MCF 10A (cell line): ENCODE results near the gene ZFAND3. TPM values are rescaled to one million over a fixed set of nuclear protein-coding genes. Genes with fewer than 3 reads are reported as not detected.

Source experiments
- BruUV-seq: library from RNA; stranded (reverse); fragments of 400-500 nt; replicated peaks from 2 replicates; lab custom pipeline; 2021; lab: Mats Ljungman, UMichigan
- CTCF ChIA-PET: fragments of 300-600 bp; sonication (Branson Sonifier 250); formaldehyde crosslinking; extraction: SDS; loops from one replicate; lab custom pipeline; 2021; ENCODE audit warnings: antibody characterized with exemption, inconsistent platforms; lab: Yijun Ruan, JAX
- POLR2A ChIA-PET: fragments of 300-600, 350-650 bp; sonication (Branson Sonifier 250); formaldehyde crosslinking; extraction: SDS; loops from one replicate; lab custom pipeline; 2020; ENCODE audit warnings: antibody characterized with exemption, inconsistent platforms; lab: Yijun Ruan, JAX
- DNase-seq: peaks from one replicate; pipeline ENCODE4 v3.0.0-alpha.2; 2018; ENCODE audit not compliant: unreplicated experiment
- H3K27ac Mint-ChIP-seq: one replicate; pipeline ENCODE4 v1.8.0; 2022; ENCODE audit warnings: mild to moderate bottlenecking, low read depth, mixed read lengths; ENCODE audit not compliant: unreplicated experiment
- H3K27me3 Mint-ChIP-seq: one replicate; pipeline ENCODE4 v1.8.0; 2022; ENCODE audit warnings: mixed read lengths; ENCODE audit not compliant: insufficient read depth, unreplicated experiment
- H3K36me3 Mint-ChIP-seq: one replicate; pipeline ENCODE4 v1.8.0; 2022; ENCODE audit warnings: mild to moderate bottlenecking, moderate library complexity, mixed read lengths; ENCODE audit not compliant: insufficient read depth, unreplicated experiment
- H3K4me1 Mint-ChIP-seq: one replicate; pipeline ENCODE4 v1.8.0; 2022; ENCODE audit warnings: mixed read lengths; ENCODE audit not compliant: insufficient read depth, unreplicated experiment
- H3K4me3 Mint-ChIP-seq: one replicate; pipeline ENCODE4 v1.8.0; 2022; ENCODE audit warnings: mild to moderate bottlenecking, moderate library complexity, mixed read lengths; ENCODE audit not compliant: unreplicated experiment
- H3K9me3 Mint-ChIP-seq: one replicate; pipeline ENCODE4 v1.8.0; 2022; ENCODE audit warnings: mixed read lengths; ENCODE audit not compliant: unreplicated experiment
- intact Hi-C: fragments of 100-400 bp; cut with micrococcal nuclease; formaldehyde crosslinking; loops from 2 replicates; pipeline ENCODE4 v1.14.1; 2022
- total RNA-seq: library from RNA; stranded (reverse); gene quantifications from 2 replicates; pipeline ENCODE4 v1.2.3, GENCODE V29; 2022
- TF ChIP-seq, protein P1 (sequence below): fragments of 200-600 bp; IDR thresholded peaks from one replicate; pipeline ENCODE4 v1.8.0; 2022; ENCODE audit warnings: antibody characterized with exemption, mild to moderate bottlenecking; ENCODE audit not compliant: unreplicated experiment

ZFAND3 gene
- total RNA-seq, 1 experiment from 2014 or later = 100 TPM

GRCh38 chr6:38141085-38141484 is 321.6 kb downstream of the ZFAND3 start:
- peaks cover 10% of the 10 kb centered on the region for H3K36me3 Mint-ChIP-seq

GRCh38 chr6:38141716-38142115 is 322.2 kb downstream of the ZFAND3 start:
- POLR2A ChIA-PET = no interaction called here
- Mint-ChIP-seq H3K27ac (no peak overlapping the region), H3K4me1 (peaks cover 7% of the 10 kb centered on the region), H3K36me3 (peaks cover 10% of the 10 kb centered on the region), H3K27me3 (no peaks in the 10 kb centered on the region), H3K9me3 (no peaks in the 10 kb centered on the region), H3K4me3 (no peak overlapping the region)
- CTCF ChIA-PET = interaction anchor here (0.6 kb wide), 1 partner anchor 347 kb away, joined by 3 read pairs; no protein-coding TSS in a partner anchor
- TF ChIP-seq, protein P1, sequence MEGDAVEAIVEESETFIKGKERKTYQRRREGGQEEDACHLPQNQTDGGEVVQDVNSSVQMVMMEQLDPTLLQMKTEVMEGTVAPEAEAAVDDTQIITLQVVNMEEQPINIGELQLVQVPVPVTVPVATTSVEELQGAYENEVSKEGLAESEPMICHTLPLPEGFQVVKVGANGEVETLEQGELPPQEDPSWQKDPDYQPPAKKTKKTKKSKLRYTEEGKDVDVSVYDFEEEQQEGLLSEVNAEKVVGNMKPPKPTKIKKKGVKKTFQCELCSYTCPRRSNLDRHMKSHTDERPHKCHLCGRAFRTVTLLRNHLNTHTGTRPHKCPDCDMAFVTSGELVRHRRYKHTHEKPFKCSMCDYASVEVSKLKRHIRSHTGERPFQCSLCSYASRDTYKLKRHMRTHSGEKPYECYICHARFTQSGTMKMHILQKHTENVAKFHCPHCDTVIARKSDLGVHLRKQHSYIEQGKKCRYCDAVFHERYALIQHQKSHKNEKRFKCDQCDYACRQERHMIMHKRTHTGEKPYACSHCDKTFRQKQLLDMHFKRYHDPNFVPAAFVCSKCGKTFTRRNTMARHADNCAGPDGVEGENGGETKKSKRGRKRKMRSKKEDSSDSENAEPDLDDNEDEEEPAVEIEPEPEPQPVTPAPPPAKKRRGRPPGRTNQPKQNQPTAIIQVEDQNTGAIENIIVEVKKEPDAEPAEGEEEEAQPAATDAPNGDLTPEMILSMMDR = no peak
- intact Hi-C loops = no loop called here
- no peak for DNase-seq
- BruUV-seq = no TSS peak

More at GRCh38 chr6:38141085-38141484, 321.6 kb downstream of the ZFAND3 start:
- H3K27me3 Mint-ChIP-seq = no peaks in the 10 kb centered on the region
- peaks cover 6% of the 10 kb centered on the region for H3K4me1 Mint-ChIP-seq
- DNase-seq = no peak
- ChIA-PET CTCF (interaction anchor here (0.6 kb wide), 1 partner anchor 347 kb away, joined by 3 read pairs; no protein-coding TSS in a partner anchor), POLR2A (interaction anchor here (1.0 kb wide), 1 partner anchor 9 kb away, joined by 3 read pairs; no protein-coding TSS in a partner anchor)
- H3K4me3 Mint-ChIP-seq = no peak overlapping the region
- no TSS peak for BruUV-seq
- no peak overlapping the region for H3K27ac Mint-ChIP-seq
- TF ChIP-seq, protein P1 = no peak
- H3K9me3 Mint-ChIP-seq = no peaks in the 10 kb centered on the region
- intact Hi-C loops = no loop called here

DNA sequence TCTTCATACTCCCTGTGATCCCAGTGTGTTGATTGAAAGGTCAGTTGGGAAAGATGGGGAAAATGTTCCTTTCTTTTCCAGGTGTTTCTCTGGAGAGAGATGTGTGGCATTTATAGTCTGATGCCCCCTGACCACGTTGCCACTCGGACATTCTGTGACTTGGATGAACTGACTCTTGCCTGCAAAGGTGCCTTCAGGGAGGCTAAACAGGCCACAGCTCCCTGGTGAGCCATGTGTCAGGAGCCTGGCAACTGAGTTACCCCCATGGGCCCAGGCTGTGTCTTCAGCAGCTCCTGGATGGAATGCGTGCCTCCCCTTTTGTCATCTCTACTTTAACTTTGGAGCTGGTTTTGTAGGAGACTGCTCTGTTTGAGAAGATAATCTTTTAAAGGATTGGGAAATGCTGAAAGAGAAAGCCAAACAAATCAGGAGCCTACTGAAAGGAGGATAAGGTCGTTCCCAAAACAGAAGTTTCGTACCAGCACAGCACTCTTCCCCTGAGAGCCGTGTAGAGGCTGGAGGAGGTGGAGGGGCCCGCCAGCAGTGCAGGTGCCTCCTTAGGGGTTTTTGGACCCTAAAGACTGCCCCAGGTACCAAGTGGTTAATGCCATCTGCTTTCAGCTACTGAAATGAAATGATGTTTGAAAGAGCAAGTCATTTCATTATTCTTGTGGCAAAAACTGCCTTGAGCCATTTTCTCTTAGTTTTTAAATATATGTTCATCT is 322.8 kb downstream of the ZFAND3 start:
- H3K4me1 Mint-ChIP-seq = peaks cover 13% of the 10 kb centered on the region
- no peak overlapping the region for H3K4me3 Mint-ChIP-seq
- intact Hi-C loops = no loop called here
- no TSS peak for BruUV-seq
- no peak overlapping the region for H3K27ac Mint-ChIP-seq
- ChIA-PET POLR2A (no interaction called here), CTCF (no interaction called here)
- H3K27me3 Mint-ChIP-seq = no peaks in the 10 kb centered on the region
- peaks cover 10% of the 10 kb centered on the region for H3K36me3 Mint-ChIP-seq
- TF ChIP-seq, protein P1 = no peak
- DNase-seq = no peak
- no peaks in the 10 kb centered on the region for H3K9me3 Mint-ChIP-seq

DNA sequence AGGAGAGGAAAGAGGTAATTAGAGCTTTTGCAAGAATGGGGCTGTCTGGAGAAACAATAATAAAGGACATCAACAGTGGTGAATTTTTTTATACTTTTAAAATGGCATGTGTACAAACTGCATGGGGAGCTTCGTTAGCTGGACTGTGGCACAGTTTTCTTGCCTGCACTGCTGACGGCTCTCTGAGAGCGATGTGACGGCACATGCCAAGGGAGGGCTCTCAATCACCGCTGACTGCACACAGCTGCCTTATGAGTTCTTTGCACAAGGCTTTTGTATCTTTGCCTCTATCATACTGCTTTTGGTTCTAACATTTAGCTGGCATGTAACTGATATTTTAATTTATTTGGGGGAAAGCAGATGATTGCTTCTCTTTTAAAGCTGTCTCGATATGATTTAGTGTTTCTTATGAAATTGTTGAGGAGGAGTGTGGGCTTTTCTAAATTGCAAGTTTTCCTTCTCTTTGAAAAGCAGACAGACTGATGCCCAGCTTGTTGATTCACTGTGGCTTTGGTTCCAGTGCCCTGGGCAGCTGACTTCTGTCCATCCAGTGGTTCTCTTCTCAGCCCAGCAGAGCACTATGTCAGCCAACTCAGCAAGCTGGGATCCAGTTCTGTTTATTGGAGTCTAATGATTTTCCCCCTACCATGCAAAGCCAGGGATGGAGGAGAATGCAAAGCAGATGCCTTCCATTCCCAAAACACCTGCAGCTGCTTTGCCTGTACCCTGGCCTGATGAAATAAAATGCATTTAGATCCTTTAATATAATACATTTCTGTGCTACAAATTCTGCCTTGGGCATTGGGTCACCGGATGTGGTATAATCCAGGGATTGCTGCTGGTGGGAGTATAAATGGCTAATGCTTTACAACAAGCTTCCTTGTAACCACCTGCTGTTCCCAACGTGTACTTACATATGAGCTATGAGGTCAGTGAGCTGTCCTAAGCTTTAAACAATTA is 323.9 kb downstream of the ZFAND3 start:
- DNase-seq = no peak
- Mint-ChIP-seq H3K36me3 (peaks cover 11% of the 10 kb centered on the region), H3K27me3 (no peaks in the 10 kb centered on the region), H3K4me3 (no peak overlapping the region), H3K4me1 (peaks cover 13% of the 10 kb centered on the region), H3K9me3 (no peaks in the 10 kb centered on the region), H3K27ac (no peak overlapping the region)
- intact Hi-C loops = no loop called here
- TF ChIP-seq, protein P1 = no peak
- ChIA-PET CTCF (interaction anchor here (0.5 to 1.3 kb wide), 4 partner anchors 110 to 541 kb away, joined by 3 read pairs; no protein-coding TSS in a partner anchor), POLR2A (no interaction called here)
- BruUV-seq = no TSS peak
